ENCODE results near the gene AOPEP. TPM values are rescaled to one million over a fixed set of nuclear protein-coding genes. Genes with fewer than 3 reads are reported as not detected.

AOPEP gene
- polyA plus RNA-seq, 2 of the 4 experiments (the other 2 are of a cell fraction), result 226 to 266 TPM

- Histone ChIP-seq H3K4me2 (no peak overlapping the region), H3K4me3 (no peak overlapping the region), H3K9me3 (no peaks in the 10 kb centered on the region), H3K4me1 (peaks cover 64% of the 10 kb centered on the region), H3K27ac (peak overlapping the region; percentile 46 to 77; a peak in 4 of 6 replicates)
- TF ChIP-seq NFE2L2 (conservative IDR thresholded peaks at IDR 0.05; ENCODE audit: low read length) (no peak), JUNB (IDR thresholded peaks at IDR 0.05) (no peak), BHLHE40 (IDR thresholded peaks at IDR 0.05; ENCODE audit: low read depth, low read length) (no peak), CTCF (IDR thresholded peaks at IDR 0.05) (no peak), GATA3 (IDR thresholded peaks at IDR 0.05; ENCODE audit: borderline replicate concordance) (no peak), HOXB5 (CRISPR knock-in tag; IDR thresholded peaks at IDR 0.05) (no peak), HDAC2 (IDR thresholded peaks at IDR 0.05) (no peak), FOXS1 (CRISPR knock-in tag; IDR thresholded peaks at IDR 0.05) (no peak), HOXA7 (CRISPR knock-in tag; IDR thresholded peaks at IDR 0.05) (no peak), FOSL2 (IDR thresholded peaks at IDR 0.05) (no peak), FOSL2 (CRISPR knock-in tag; IDR thresholded peaks at IDR 0.05) (no peak), POLR2A (IDR thresholded peaks at IDR 0.05; ENCODE audit: low read length) (no peak), CBX2 (IDR thresholded peaks at IDR 0.05; ENCODE audit: borderline replicate concordance, low read depth) (no peak)
- TF ChIP-seq, protein P1, sequence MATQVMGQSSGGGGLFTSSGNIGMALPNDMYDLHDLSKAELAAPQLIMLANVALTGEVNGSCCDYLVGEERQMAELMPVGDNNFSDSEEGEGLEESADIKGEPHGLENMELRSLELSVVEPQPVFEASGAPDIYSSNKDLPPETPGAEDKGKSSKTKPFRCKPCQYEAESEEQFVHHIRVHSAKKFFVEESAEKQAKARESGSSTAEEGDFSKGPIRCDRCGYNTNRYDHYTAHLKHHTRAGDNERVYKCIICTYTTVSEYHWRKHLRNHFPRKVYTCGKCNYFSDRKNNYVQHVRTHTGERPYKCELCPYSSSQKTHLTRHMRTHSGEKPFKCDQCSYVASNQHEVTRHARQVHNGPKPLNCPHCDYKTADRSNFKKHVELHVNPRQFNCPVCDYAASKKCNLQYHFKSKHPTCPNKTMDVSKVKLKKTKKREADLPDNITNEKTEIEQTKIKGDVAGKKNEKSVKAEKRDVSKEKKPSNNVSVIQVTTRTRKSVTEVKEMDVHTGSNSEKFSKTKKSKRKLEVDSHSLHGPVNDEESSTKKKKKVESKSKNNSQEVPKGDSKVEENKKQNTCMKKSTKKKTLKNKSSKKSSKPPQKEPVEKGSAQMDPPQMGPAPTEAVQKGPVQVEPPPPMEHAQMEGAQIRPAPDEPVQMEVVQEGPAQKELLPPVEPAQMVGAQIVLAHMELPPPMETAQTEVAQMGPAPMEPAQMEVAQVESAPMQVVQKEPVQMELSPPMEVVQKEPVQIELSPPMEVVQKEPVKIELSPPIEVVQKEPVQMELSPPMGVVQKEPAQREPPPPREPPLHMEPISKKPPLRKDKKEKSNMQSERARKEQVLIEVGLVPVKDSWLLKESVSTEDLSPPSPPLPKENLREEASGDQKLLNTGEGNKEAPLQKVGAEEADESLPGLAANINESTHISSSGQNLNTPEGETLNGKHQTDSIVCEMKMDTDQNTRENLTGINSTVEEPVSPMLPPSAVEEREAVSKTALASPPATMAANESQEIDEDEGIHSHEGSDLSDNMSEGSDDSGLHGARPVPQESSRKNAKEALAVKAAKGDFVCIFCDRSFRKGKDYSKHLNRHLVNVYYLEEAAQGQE (IDR thresholded peaks at IDR 0.05), result no peak
- no peak for DNase-seq (ENCODE audit: low read depth in 1 of 2, low spot score in 1 of 2)
- POLR2A ChIA-PET, result no interaction called here
- no peak for FAIRE-seq
- CTCF ChIA-PET, result interaction anchor here (0.6 to 1.2 kb wide), 3 partner anchors 9 to 145 kb away, joined by 3 to 6 read pairs (median 4); no protein-coding TSS in a partner anchor
- ATAC-seq, result no peak
- WGBS (ENCODE audit: missing lambda C conversion rate), result 92% methylated on average over 2 of the region's 2 CpGs
These were observed 84.6 kb downstream of the AOPEP start for GRCh38 chr9:94811074-94811473.

GRCh38 chr9:94812343-94812742, 85.8 kb downstream of the AOPEP start:
- peak overlapping the region; percentile 46 to 77 for H3K27ac ChIP-seq
- DNase-seq (ENCODE audit: low read depth in 1 of 2, low spot score in 1 of 2) (peak; percentile 33 to 68), FAIRE-seq (peak; percentile 23), ATAC-seq (peak in 1 of 2 experiments; percentile 78; a peak in 3 of 6 replicates)
- H3K9me3 ChIP-seq, result no peaks in the 10 kb centered on the region
- H3K4me3 ChIP-seq, result no peak overlapping the region
- WGBS (ENCODE audit: missing lambda C conversion rate), result 64% methylated on average over 2 of the region's 2 CpGs
- peaks cover 52% of the 10 kb centered on the region for H3K4me1 ChIP-seq
- peak overlapping the region; percentile 47 for H3K4me2 ChIP-seq
- ChIA-PET POLR2A (no interaction called here), CTCF (interaction anchor here (0.8 to 1.4 kb wide), 4 partner anchors 13 to 233 kb away, joined by 3 to 5 read pairs (median 4); no protein-coding TSS in a partner anchor)
- TF ChIP-seq RNF2 (IDR thresholded peaks at IDR 0.05; ENCODE audit: borderline replicate concordance, low read depth) (no peak), FOSL2 (IDR thresholded peaks at IDR 0.05) (no peak), FOSL2 (CRISPR knock-in tag; IDR thresholded peaks at IDR 0.05) (peak; percentile 47; the same call in 1 of the 2 replicates), GATA3 (IDR thresholded peaks at IDR 0.05; ENCODE audit: borderline replicate concordance) (0 out of 2 replicates have a peak, but pooled peaks have one; percentile 22)

DNA sequence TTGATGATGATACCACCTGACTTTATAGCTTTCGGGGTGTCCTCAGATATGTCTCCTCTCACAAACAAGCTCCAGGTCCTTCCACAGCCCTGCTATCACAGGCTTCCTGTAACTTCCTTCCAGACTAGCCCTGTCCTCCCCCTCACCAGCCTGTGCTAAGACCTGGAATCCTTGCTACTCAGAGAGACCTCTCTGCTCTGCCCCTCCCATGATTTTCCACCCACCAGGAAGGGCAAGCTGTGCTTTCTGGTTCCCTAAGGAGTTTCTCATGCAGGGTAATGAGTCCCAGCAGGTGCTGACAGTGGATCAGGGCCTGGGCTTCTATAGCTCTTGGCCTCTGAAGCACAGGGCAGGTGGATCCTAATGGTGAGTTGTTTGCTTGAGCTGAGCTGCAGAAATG, 86.9 kb downstream of the AOPEP start:
- no peak overlapping the region for H3K4me3 ChIP-seq
- H3K4me2 ChIP-seq, result no peak overlapping the region
- DNase-seq (ENCODE audit: low read depth in 1 of 2, low spot score in 1 of 2), result no peak
- no peak for ATAC-seq
- CTCF ChIA-PET, result interaction anchor here (0.9 to 1.4 kb wide), 2 partner anchors 23 to 232 kb away, joined by 3 to 4 read pairs; no protein-coding TSS in a partner anchor
- no peak for FAIRE-seq
- H3K4me1 ChIP-seq, result peaks cover 52% of the 10 kb centered on the region
- no peaks in the 10 kb centered on the region for H3K9me3 ChIP-seq
- POLR2A ChIA-PET, result interaction anchor here (0.5 kb wide), 1 partner anchor 145 kb away, joined by 3 read pairs; no protein-coding TSS in a partner anchor
- peak overlapping the region; percentile 46 to 77; a peak in 4 of 6 replicates for H3K27ac ChIP-seq
- WGBS (ENCODE audit: missing lambda C conversion rate), result 96% methylated on average over 1 of the region's 1 CpG
- TF ChIP-seq, protein P1 (IDR thresholded peaks at IDR 0.05), result no peak
- no peak for TF ChIP-seq HEYL (CRISPR knock-in tag; IDR thresholded peaks at IDR 0.05)
- no peak for TF ChIP-seq FOSL2 (IDR thresholded peaks at IDR 0.05)
- TF ChIP-seq FOSL2 (CRISPR knock-in tag; IDR thresholded peaks at IDR 0.05), result no peak
- TF ChIP-seq RFX5 (IDR thresholded peaks at IDR 0.05), result no peak
- no peak for TF ChIP-seq KDM5A (IDR thresholded peaks at IDR 0.05)
- TF ChIP-seq CBX2 (IDR thresholded peaks at IDR 0.05; ENCODE audit: borderline replicate concordance, low read depth), result no peak
- no peak for TF ChIP-seq HDAC2 (IDR thresholded peaks at IDR 0.05)
- TF ChIP-seq PHF8 (IDR thresholded peaks at IDR 0.05; ENCODE audit: borderline replicate concordance, low read depth), result no peak
- no peak for TF ChIP-seq EP300 (IDR thresholded peaks at IDR 0.05)
- no peak for TF ChIP-seq RARB (CRISPR knock-in tag; IDR thresholded peaks at IDR 0.05)
- TF ChIP-seq FOXS1 (CRISPR knock-in tag; IDR thresholded peaks at IDR 0.05), result no peak
- no peak for TF ChIP-seq SREBF2 (IDR thresholded peaks at IDR 0.05)
- TF ChIP-seq ZNF302 (CRISPR knock-in tag; IDR thresholded peaks at IDR 0.05), result no peak
- TF ChIP-seq JUN (IDR thresholded peaks at IDR 0.05), result no peak
- no peak for TF ChIP-seq FOSB (CRISPR knock-in tag; IDR thresholded peaks at IDR 0.05)
- TF ChIP-seq TP53 (CRISPR knock-in tag; IDR thresholded peaks at IDR 0.05), result no peak
